Calu3 (cell line): ENCODE measurements around the gene TBX2. TPM values are rescaled to one million over a fixed set of nuclear protein-coding genes. Genes with fewer than 3 reads are reported as not detected.

Source experiments
- BruUV-seq: library from RNA; stranded (reverse); fragments of 400-500 nt; replicated peaks from 2 replicates; lab custom pipeline; 2021; lab: Mats Ljungman, UMichigan
- CTCF ChIA-PET: fragments of 300-600 bp; sonication (Branson Sonifier 250); formaldehyde crosslinking; loops from one replicate; lab custom pipeline; 2022; ENCODE audit warnings: antibody characterized with exemption; lab: Charles Lee
- DNase-seq: peaks from one replicate; pipeline ENCODE4 v3.0.0; 2022
- H3K27ac Mint-ChIP-seq: one replicate; pipeline ENCODE4 v1.8.0; 2022; ENCODE audit warnings: mixed read lengths; ENCODE audit not compliant: unreplicated experiment
- H3K27me3 Mint-ChIP-seq: one replicate; pipeline ENCODE4 v1.8.0; 2022; ENCODE audit warnings: mixed read lengths; ENCODE audit not compliant: unreplicated experiment
- H3K36me3 Mint-ChIP-seq: one replicate; pipeline ENCODE4 v1.8.0; 2022; ENCODE audit warnings: mild to moderate bottlenecking, moderate library complexity, mixed read lengths; ENCODE audit not compliant: insufficient read depth, unreplicated experiment
- H3K4me1 Mint-ChIP-seq: one replicate; pipeline ENCODE4 v1.8.0; 2022; ENCODE audit warnings: mild to moderate bottlenecking, low read depth, mixed read lengths; ENCODE audit not compliant: unreplicated experiment
- H3K4me3 Mint-ChIP-seq: one replicate; pipeline ENCODE4 v1.8.0; 2022; ENCODE audit warnings: mild to moderate bottlenecking, low read depth, moderate library complexity, mixed read lengths; ENCODE audit not compliant: unreplicated experiment
- H3K9me3 Mint-ChIP-seq: one replicate; pipeline ENCODE4 v1.8.0; 2022; ENCODE audit warnings: low read depth, mixed read lengths; ENCODE audit not compliant: unreplicated experiment
- CTCF ChIP-seq: fragments of 200-600 bp; IDR thresholded peaks from one replicate; pipeline ENCODE4 v1.8.0; 2022; ENCODE audit warnings: antibody characterized with exemption; ENCODE audit not compliant: unreplicated experiment
- intact Hi-C: fragments of 100-400 bp; cut with micrococcal nuclease; formaldehyde crosslinking; loops from one replicate; pipeline ENCODE4 v1.10.0; 2022; ENCODE audit not compliant: unreplicated experiment
- total RNA-seq: library from RNA; stranded (reverse); gene quantifications from 2 replicates; pipeline ENCODE4 v1.2.3, GENCODE V29; 2022

Gene TBX2
- total RNA-seq, 1 experiment from 2014 or later = 0.14 TPM

DNA sequence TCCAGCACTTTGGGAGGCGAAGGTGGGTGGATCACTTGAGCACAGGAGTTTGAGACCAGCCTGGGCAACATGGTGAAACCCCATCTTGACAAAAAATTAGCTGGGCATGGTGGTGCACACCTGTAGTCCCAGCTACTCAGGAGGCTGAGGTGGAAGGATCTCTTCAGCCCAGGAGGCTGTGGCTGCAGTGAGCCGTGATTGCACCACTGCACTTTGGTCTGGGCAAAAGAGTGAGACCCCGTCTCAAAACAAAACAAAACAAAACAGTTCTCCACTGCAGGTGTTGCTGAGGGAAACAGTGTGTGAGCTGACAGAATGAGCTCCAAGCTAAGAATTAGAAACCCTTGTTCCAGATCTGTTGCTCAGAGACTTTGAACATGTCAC is 35.2 kb upstream of the TBX2 start:
- Mint-ChIP-seq H3K4me3 (no peak overlapping the region), H3K9me3 (no peaks in the 10 kb centered on the region), H3K4me1 (no peaks in the 10 kb centered on the region), H3K27ac (no peak overlapping the region), H3K36me3 (no peaks in the 10 kb centered on the region), H3K27me3 (no peaks in the 10 kb centered on the region)
- no peak for DNase-seq
- no TSS peak for BruUV-seq
- no peak for TF ChIP-seq CTCF
- intact Hi-C loops = no loop called here
- CTCF ChIA-PET = no interaction called here

DNA sequence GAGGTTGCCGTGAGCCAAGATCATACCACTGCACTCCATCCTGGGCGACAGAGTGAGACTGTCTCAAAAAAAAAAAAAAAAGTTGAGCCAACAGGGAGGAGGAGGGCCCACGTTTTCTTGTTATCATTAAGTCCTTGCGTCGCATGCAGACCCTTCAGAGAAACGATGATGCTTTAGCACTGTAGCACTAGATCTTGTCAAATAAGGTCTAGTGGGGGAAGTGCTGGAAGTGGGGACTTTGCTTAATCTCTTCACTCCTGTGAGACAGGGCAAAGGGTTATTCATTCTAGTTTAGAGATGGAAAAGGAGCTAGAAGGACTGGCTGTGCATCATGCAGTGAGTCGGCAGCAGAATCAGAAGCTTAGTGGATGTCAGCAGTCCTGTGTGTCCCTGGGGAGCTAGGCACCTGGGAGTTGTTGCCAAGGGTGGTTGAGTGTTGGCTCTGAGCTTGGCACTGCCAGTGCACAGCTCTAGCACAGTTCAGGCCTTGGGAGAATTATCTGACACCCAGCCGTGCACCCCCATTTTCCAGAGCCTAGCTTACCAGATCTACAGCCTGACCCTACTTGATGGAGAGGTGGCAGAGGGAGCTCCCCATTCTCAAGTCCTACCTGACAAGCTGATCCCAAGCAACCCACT is 33.4 kb upstream of the TBX2 start:
- no peaks in the 10 kb centered on the region for H3K9me3 Mint-ChIP-seq
- intact Hi-C loops = no loop called here
- CTCF ChIA-PET = no interaction called here

DNA sequence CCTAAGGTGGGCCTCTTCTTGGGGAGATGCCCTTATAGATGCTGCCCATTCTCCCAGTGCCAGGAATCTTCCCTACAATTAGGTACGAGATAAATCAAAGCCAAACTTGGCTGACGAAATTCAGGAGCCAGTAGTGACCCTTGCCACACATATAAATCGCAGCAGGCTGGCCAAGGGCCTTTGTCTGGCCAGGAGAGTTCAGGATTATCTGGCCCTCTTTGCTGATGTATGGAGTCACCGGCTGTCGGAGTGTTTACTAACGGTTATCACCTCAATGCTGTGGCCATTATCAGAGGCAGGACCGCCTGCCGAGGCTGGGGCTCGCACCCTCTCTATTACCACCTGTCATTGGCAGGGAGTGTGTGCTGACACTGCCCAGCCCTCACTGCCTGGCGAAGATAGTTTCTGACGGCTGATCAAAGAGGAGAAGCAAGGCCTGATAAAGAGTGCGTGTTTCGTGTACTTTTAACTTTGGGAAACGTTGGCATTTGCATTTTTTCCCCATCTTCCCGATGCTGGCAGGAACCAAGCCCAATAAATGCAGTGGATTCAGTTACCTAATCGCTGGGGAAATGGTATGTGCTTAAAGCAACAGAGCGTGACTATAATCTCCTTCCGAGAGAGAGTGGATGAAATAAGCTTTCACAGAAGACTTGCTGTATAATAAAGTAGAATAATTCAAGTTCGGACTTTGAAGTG is 32.8 kb upstream of the TBX2 start:
- no peak overlapping the region for H3K27ac Mint-ChIP-seq
- no peaks in the 10 kb centered on the region for H3K9me3 Mint-ChIP-seq
- no peaks in the 10 kb centered on the region for H3K27me3 Mint-ChIP-seq
- intact Hi-C loops = no loop called here
- H3K4me1 Mint-ChIP-seq = no peaks in the 10 kb centered on the region
- CTCF ChIA-PET = no interaction called here
- TF ChIP-seq CTCF = no peak
- no peak overlapping the region for H3K4me3 Mint-ChIP-seq
- no peak for DNase-seq
- H3K36me3 Mint-ChIP-seq = no peaks in the 10 kb centered on the region
- no TSS peak for BruUV-seq

More for the DNA sequence above, 33.4 kb upstream of the TBX2 start:
- Mint-ChIP-seq H3K36me3 (no peaks in the 10 kb centered on the region), H3K27me3 (no peaks in the 10 kb centered on the region), H3K4me3 (no peak overlapping the region), H3K27ac (no peak overlapping the region), H3K4me1 (no peaks in the 10 kb centered on the region)
- no peak for DNase-seq
- no TSS peak for BruUV-seq
- TF ChIP-seq CTCF = no peak

- intact Hi-C loops = no loop called here
- no peak for TF ChIP-seq CTCF
- CTCF ChIA-PET = interaction anchor here (0.6 kb wide), 1 partner anchor 408 kb away, joined by 3 read pairs; no protein-coding TSS in a partner anchor
- Mint-ChIP-seq H3K4me3 (no peak overlapping the region), H3K9me3 (no peaks in the 10 kb centered on the region), H3K4me1 (no peaks in the 10 kb centered on the region), H3K27me3 (no peaks in the 10 kb centered on the region), H3K36me3 (no peaks in the 10 kb centered on the region), H3K27ac (no peak overlapping the region)
- DNase-seq = no peak
- no TSS peak for BruUV-seq
Observed at GRCh38 chr17:61368049-61368831, 31.4 kb upstream of the TBX2 start.
